Measurements from ENCODE around the gene SLC35F6. TPM values are rescaled to one million over a fixed set of nuclear protein-coding genes. Genes with fewer than 3 reads are reported as not detected.
"Not testable (repeated sequence)": the region's sequence is repeated elsewhere in the genome, so short reads cannot be mapped to it uniquely, and the experiment has no call there.

The SLC35F6 gene
- total and polyA plus RNA-seq, 2 donors (not counting 3 experiments of a cell fraction or from before 2014, with no cell fraction given), result 34.6 to 39.8 TPM

GRCh38 chr2:26749787-26750420 is 14.2 kb upstream of the SLC35F6 start:
- H3K79me2 ChIP-seq (ENCODE audit: control insufficient read depth, insufficient read depth, low read length); H3K9me3 ChIP-seq (replicated peaks; ENCODE audit: control insufficient read depth, insufficient read depth, low read length); H4K20me1 ChIP-seq (replicated peaks; ENCODE audit: control insufficient read depth, extremely low read depth, insufficient read depth, low read length); dilution Hi-C loops (cut with MboI; ENCODE audit: extremely low pct_ligation_motif_present, low sequenced_read_pairs); H3K27ac ChIP-seq (ENCODE audit: insufficient read depth, low read depth, low read length); FAIRE-seq; H3K36me3 ChIP-seq (ENCODE audit: control insufficient read depth in 2 of 2, extremely low read depth in 1 of 2, insufficient read depth in 2 of 2, low read length in 2 of 2); POLR2A ChIA-PET; BruUV-seq (replicated peaks); H3K27me3 ChIP-seq (ENCODE audit: control insufficient read depth in 2 of 2, insufficient read depth in 2 of 2, low read length in 2 of 2); H3K9ac ChIP-seq (replicated peaks; ENCODE audit: extremely low read depth, insufficient read depth, low read length); intact Hi-C loops (cut with micrococcal nuclease); H3K4me1 ChIP-seq (ENCODE audit: control insufficient read depth, extremely low read depth, insufficient read depth, low read length); H2AFZ ChIP-seq (ENCODE audit: low read depth, low read length); H3K4me2 ChIP-seq (ENCODE audit: insufficient read depth, low read length); H3K4me3 ChIP-seq (replicated peaks in 1 of 3; ENCODE audit: insufficient read depth in 1 of 3, low read depth in 1 of 3, low read length in 3 of 3); DNase-seq (ENCODE audit: low read depth, low spot score); H3K9me1 ChIP-seq (replicated peaks; ENCODE audit: control insufficient read depth, extremely low read depth, insufficient read depth, low read length): not testable (repeated sequence)
- CTCF ChIA-PET, result interaction anchor here (0.7 to 14.5 kb wide), 2 partner anchors 52 to 144 kb away, joined by 4 to 353 read pairs; no protein-coding TSS in a partner anchor

- H3K9me1 ChIP-seq (replicated peaks; ENCODE audit: control insufficient read depth, extremely low read depth, insufficient read depth, low read length); H3K4me2 ChIP-seq (ENCODE audit: insufficient read depth, low read length); H3K9me3 ChIP-seq (replicated peaks; ENCODE audit: control insufficient read depth, insufficient read depth, low read length); H3K36me3 ChIP-seq (ENCODE audit: control insufficient read depth in 2 of 2, extremely low read depth in 1 of 2, insufficient read depth in 2 of 2, low read length in 2 of 2); H4K20me1 ChIP-seq (replicated peaks; ENCODE audit: control insufficient read depth, extremely low read depth, insufficient read depth, low read length); CTCF ChIA-PET; H2AFZ ChIP-seq (ENCODE audit: low read depth, low read length); DNase-seq (ENCODE audit: low read depth, low spot score); H3K27me3 ChIP-seq (ENCODE audit: control insufficient read depth in 2 of 2, insufficient read depth in 2 of 2, low read length in 2 of 2); FAIRE-seq; H3K4me3 ChIP-seq (replicated peaks in 1 of 3; ENCODE audit: insufficient read depth in 1 of 3, low read depth in 1 of 3, low read length in 3 of 3); dilution Hi-C loops (cut with MboI; ENCODE audit: extremely low pct_ligation_motif_present, low sequenced_read_pairs); intact Hi-C loops (cut with micrococcal nuclease); H3K79me2 ChIP-seq (ENCODE audit: control insufficient read depth, insufficient read depth, low read length); POLR2A ChIA-PET; BruUV-seq (replicated peaks); H3K9ac ChIP-seq (replicated peaks; ENCODE audit: extremely low read depth, insufficient read depth, low read length); H3K27ac ChIP-seq (ENCODE audit: insufficient read depth, low read depth, low read length); H3K4me1 ChIP-seq (ENCODE audit: control insufficient read depth, extremely low read depth, insufficient read depth, low read length): not testable (repeated sequence)
Observed at GRCh38 chr2:26750467-26750866, 13.6 kb upstream of the SLC35F6 start.

Data from endothelial cell of umbilical vein (primary cell).